HepG2 (cell line): ENCODE data around the gene KLHDC2.
"Not testable (repeated sequence)": the region's sequence is repeated elsewhere in the genome, so short reads cannot be mapped to it uniquely, and the experiment has no call there.

ENCODE experiments used
- BRCA1 ChIP-seq: sonication (generic); formaldehyde crosslinking; IDR thresholded peaks from 2 replicates; pipeline ENCODE4 v1.4.0; 2020; ENCODE audit warnings: missing genetic modification reagents
- CEBPB ChIP-seq: IDR thresholded peaks from 2 replicates; pipeline ENCODE4 v1.6.1; 2011; ENCODE audit warnings: low read depth, low read length, improper control_type of control experiment, borderline replicate concordance
- FOXA1 ChIP-seq, 2 experiments: fragments of 450-650 bp in 1 of 2; sonication (generic) in 1 of 2; formaldehyde crosslinking in 1 of 2; IDR thresholded peaks; 2 replicates each; pipeline versions ENCODE4 v1.4.0 to v1.6.1; 2016 to 2020; ENCODE audit warnings: missing genetic modification reagents in 1 of 2
- HMG20A ChIP-seq: IDR thresholded peaks from 2 replicates; pipeline ENCODE4 v1.6.1; 2016; ENCODE audit warnings: borderline replicate concordance
- TAF1 ChIP-seq: sonication (generic); formaldehyde crosslinking; IDR thresholded peaks from 2 replicates; pipeline ENCODE4 v1.4.0; 2020; ENCODE audit warnings: missing genetic modification reagents
- TCF12 ChIP-seq, 2 experiments: fragments of 450-650 bp in 1 of 2; sonication (generic) in 1 of 2; formaldehyde crosslinking in 1 of 2; IDR thresholded peaks; 2 replicates each; pipeline versions ENCODE4 v1.6.1 to v1.8.0; 2017 to 2022; ENCODE audit warnings: antibody characterized with exemption in 1 of 2, mild to moderate bottlenecking in 1 of 2, missing genetic modification reagents in 1 of 2, moderate library complexity in 1 of 2
- ZNF282 ChIP-seq: fragments of 450-650 bp; IDR thresholded peaks from 2 replicates; pipeline ENCODE4 v1.6.1; 2018; ENCODE audit not compliant: partially characterized antibody

DNA sequence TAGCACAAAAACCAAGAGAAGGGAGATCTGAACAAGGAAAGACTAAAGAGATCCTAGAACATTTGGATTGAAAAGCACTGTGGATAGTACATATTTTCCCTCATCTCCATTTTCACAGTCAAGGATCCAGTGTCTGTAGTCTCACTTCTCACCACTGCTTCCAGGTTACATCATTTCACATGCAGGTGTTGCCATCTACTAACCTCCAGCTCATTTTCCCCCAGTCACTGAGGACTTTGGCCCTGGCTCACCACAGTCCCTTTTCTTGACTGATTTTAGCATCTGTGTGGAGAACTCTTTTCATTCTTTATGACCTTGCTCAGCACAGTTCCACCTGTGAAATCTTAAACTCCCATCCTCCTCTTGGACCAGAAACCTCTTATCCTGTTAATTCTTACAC, 21.5 kb upstream of the KLHDC2 start:
- TF ChIP-seq HMG20A (CRISPR knock-in tag); TAF1 (CRISPR knock-in tag); ZNF282; FOXA1 (IDR thresholded peaks at IDR 0.05); FOXA1 (CRISPR knock-in tag; IDR thresholded peaks at IDR 0.05); TCF12 (IDR thresholded peaks at IDR 0.05); TCF12 (CRISPR knock-in tag; IDR thresholded peaks at IDR 0.05); BRCA1 (CRISPR knock-in tag): not testable (repeated sequence)
- TF ChIP-seq CEBPB, result peak; percentile 72
